Aorta (tissue), 5 donors: ENCODE measurements around the gene PHF1. TPM values are rescaled to one million over a fixed set of nuclear protein-coding genes. Genes with fewer than 3 reads are reported as not detected.

Source experiments
- ATAC-seq: fragments of 200-7000 bp; cut with Tn5 transposase; one replicate; pipeline ENCODE4 v1.9.1; 2022; ENCODE audit warnings: moderate library complexity; ENCODE audit not compliant: low FRiP score
- DNase-seq, 2 donors: peaks; one replicate each; pipeline ENCODE4 v3.0.0-alpha.2; 2020
- H3K27ac ChIP-seq, 2 donors: one replicate each; pipeline ENCODE4 v1.5.1; 2013; ENCODE audit warnings: low read length in 2 of 2, mild to moderate bottlenecking in 2 of 2, moderate library complexity in 2 of 2, control low read depth in 1 of 2, inconsistent platforms in 1 of 2, low read depth in 1 of 2
- H3K27me3 ChIP-seq, 2 donors: one replicate each; pipeline ENCODE4 v1.6.1; 2013; ENCODE audit warnings: control low read depth in 1 of 2, low read length in 1 of 2, mild to moderate bottlenecking in 1 of 2, moderate library complexity in 1 of 2; ENCODE audit not compliant: insufficient read depth in 2 of 2, control insufficient read depth in 1 of 2
- H3K36me3 ChIP-seq, 2 donors: one replicate each; pipeline ENCODE4 v1.6.1; 2013; ENCODE audit warnings: control low read depth in 1 of 2, low read length in 1 of 2, mild to moderate bottlenecking in 1 of 2; ENCODE audit not compliant: insufficient read depth in 2 of 2, control insufficient read depth in 1 of 2
- H3K4me1 ChIP-seq, 2 donors: one replicate each; pipeline ENCODE4 v1.6.1; 2013; ENCODE audit warnings: low read length in 2 of 2, control low read depth in 1 of 2, mild to moderate bottlenecking in 1 of 2, moderate library complexity in 1 of 2; ENCODE audit not compliant: insufficient read depth in 2 of 2, control insufficient read depth in 1 of 2
- H3K4me3 ChIP-seq, 2 donors: one replicate each; pipeline ENCODE4 v1.5.1; 2013; ENCODE audit warnings: low read length in 2 of 2, control low read depth in 1 of 2, mild to moderate bottlenecking in 1 of 2
- H3K9me3 ChIP-seq: one replicate; pipeline ENCODE4 v1.6.1; 2013; ENCODE audit warnings: mild to moderate bottlenecking, low read length; ENCODE audit not compliant: control insufficient read depth
- WGBS, 2 donors: extraction: QIAGEN DNeasy Blood & Tissue Kit; methylation state at CpG; one replicate each; pipeline ENCODE4 v1.1.7; 2013; 5-methylcytosine and 5-hydroxymethylcytosine counted together
- intact Hi-C, 2 donors: fragments of 100-400 bp; cut with DNase I; formaldehyde crosslinking; loops; one replicate each; pipeline versions ENCODE4 v1.14.2 to v1.15.0; 2022
- polyA plus RNA-seq, 2 donors: library from polyadenylated mRNA; stranded (reverse); fragments of 200-250 nt; gene quantifications; one replicate each; pipeline ENCODE4 v1.2.3, GENCODE V29; 2013
- total RNA-seq, 2 donors: library from RNA; stranded (reverse); fragmentation: NEBNext Ultra II Directional; extraction: Animal tissue kit (Norgen Biotek cat#: 25700); gene quantifications; one replicate each; pipeline ENCODE4 v1.2.1, GENCODE V29; 2021
- donor health status: healthy with polysubstance abuse.
- donor health status: Bipolar disorder and iron deficiency.
- donor health status: DM: no; HTN: no; CAD: no.
- donor health status: DM: no; HTN: no; CAD: no.
- donor health status: DM: yes; HTN: yes; CAD: no.

PHF1 gene
- total and polyA plus RNA-seq, 4 donors, result 49.8 to 218 (median 89.6) TPM

DNA sequence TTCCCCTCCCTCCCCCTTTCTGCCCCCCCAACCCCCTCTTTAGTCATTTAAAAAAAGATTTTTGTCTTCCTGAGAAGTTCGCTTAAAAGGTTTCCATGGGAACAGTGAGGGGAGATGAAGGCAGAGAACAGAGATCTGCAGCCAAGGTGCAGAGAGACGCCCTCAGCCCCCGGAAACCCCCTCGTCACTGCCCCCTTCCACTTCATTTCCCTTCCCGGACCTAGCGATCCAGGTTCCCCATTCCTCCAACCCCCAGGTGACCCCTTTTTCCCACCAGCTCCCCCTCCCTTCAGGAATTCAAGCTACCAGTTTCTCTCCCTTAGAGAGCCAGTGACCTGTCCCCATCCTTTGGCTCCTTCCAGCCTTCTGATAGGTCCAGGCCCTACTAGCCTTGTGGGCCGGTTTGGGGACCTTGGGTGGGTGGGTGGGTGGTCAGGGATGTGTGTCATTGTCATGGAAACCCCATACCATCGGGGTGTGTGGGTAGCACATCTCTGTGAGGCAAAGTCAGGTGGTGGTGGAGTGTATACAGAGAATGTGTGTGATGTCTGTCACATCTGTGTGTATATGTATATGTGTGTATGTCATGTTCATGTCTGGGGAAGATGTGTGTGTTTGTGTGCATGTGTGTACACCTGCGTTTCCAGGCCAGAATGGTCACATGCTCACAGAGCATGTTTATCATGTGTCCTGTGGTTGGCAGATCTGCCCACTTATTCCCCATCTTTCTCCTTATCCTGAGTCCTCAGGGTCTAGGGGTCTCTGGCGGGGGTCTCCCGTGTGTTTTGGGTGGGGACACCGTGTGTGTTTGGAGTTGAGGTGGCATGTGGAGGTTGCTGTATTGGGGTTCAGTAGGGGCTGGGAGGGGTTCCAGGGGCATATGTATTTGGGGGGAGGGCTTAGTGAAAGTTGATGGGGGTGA lies 16.0 kb downstream of the PHF1 start:
- no peak overlapping the region for H3K27ac ChIP-seq
- H3K4me3 ChIP-seq, result peak overlapping the region in 1 of 2 donors; percentile 42
- ATAC-seq (no peak), DNase-seq (peak in 1 of 2 donors; percentile 68)
- H3K36me3 ChIP-seq, result no peaks in the 10 kb centered on the region
- H3K27me3 ChIP-seq, result no peaks in the 10 kb centered on the region
- H3K9me3 ChIP-seq, result no peaks in the 10 kb centered on the region
- intact Hi-C loops, result loop anchor here in 1 of 2 donors (2.0 kb wide), 1 partner anchor 36 kb away; the partner anchor contains the start of gene KIFC1
- peaks cover 1 to 3% of the 10 kb centered on the region in 2 donors for H3K4me1 ChIP-seq
- 11 to 13% methylated on average over 12 of the region's 12 CpGs for WGBS, 2 donors

DNA sequence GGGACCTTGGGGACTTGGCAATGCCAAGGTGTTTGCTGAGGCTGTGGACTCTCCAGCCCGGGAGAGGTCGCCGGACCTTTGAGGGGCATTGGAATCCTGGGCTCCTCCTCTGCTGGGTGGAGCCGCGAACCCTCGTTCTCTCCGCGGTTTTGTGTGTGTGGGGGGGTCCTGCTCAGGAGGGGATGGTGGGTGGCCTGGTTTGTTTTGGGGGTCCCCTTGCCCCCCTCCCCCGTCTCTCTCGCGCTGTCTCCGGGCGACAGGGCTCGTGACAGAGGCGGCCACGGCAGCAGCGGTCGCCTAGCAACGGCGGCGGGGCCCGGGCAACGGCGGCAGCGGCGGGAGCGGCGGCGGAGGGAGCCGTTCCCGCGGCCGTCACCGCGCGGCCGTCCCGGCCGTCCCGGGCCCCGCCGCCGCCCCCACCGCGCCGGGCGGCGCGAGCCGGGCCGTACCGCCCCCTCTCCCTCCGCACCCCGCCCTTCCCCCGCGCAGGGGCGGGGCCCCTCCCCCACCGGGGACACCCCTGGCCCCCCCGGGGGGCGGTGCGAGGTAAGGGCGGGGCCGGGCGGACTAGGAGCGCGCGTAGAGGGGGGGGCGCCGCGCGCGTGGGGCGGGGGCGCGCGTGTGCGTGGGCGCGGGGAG lies 16.9 kb downstream of the PHF1 start:
- ATAC-seq (no peak), DNase-seq (peak; percentile 72 to 86)
- peaks cover 1 to 3% of the 10 kb centered on the region in 2 donors for H3K4me1 ChIP-seq
- no peaks in the 10 kb centered on the region for H3K9me3 ChIP-seq
- WGBS, 2 donors, result 1% methylated on average over 32 to 79 of the region's 79 CpGs
- no peaks in the 10 kb centered on the region for H3K36me3 ChIP-seq
- H3K27ac ChIP-seq, result no peak overlapping the region
- no peaks in the 10 kb centered on the region for H3K27me3 ChIP-seq
- H3K4me3 ChIP-seq, result peak overlapping the region; percentile 63 to 77
- intact Hi-C loops, result loop anchor here in 1 of 2 donors (2.0 kb wide), 1 partner anchor 37 kb away; the partner anchor contains the start of gene KIFC1

DNA sequence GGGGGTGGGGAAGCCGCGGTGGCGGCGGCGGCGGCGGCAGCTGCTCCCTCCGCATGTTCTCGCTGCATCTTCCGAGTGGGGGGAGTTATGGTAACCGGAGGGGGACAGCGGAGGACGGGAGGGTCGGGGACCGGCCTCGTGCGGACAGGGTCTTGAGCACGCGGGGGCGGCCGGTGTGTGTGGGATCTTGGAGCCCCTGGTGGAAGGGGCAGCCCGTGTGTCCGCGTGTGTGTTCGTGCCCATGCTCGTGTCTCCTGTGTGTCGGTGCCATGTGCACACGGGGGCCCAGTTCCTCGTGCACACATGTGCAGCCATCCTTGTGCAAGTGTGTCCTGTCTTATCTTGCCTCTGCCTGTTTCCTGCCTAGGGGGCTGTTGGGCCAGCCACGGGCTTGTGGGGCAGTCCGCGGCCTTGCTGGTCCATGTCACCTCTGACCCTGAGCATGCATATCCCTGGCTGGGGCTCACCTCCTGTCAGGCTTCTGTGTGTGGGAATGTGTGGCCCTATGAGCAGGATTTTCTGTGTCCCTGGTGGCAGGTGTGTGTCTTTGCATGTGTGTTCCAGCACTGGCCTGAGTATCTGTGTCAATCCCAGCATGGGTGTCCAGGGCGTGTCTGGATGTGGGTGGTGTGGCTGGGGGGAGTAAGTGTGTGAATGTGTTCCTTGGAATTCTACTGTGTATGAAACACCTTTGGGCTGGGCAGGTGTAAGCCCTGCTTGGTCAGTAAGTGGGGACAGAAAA lies 17.6 kb downstream of the PHF1 start:
- ATAC-seq, result no peak
- peak; percentile 52 to 82 for DNase-seq
- H3K4me3 ChIP-seq, result peak overlapping the region; percentile 63 to 77
- no peaks in the 10 kb centered on the region for H3K27me3 ChIP-seq
- H3K27ac ChIP-seq, result no peak overlapping the region
- H3K9me3 ChIP-seq, result no peaks in the 10 kb centered on the region
- intact Hi-C loops, result no loop called here
- H3K4me1 ChIP-seq, result peaks cover 1 to 3% of the 10 kb centered on the region in 2 donors
- 7 to 14% methylated on average over 16 to 33 of the region's 33 CpGs for WGBS, 2 donors
- no peaks in the 10 kb centered on the region for H3K36me3 ChIP-seq

DNA sequence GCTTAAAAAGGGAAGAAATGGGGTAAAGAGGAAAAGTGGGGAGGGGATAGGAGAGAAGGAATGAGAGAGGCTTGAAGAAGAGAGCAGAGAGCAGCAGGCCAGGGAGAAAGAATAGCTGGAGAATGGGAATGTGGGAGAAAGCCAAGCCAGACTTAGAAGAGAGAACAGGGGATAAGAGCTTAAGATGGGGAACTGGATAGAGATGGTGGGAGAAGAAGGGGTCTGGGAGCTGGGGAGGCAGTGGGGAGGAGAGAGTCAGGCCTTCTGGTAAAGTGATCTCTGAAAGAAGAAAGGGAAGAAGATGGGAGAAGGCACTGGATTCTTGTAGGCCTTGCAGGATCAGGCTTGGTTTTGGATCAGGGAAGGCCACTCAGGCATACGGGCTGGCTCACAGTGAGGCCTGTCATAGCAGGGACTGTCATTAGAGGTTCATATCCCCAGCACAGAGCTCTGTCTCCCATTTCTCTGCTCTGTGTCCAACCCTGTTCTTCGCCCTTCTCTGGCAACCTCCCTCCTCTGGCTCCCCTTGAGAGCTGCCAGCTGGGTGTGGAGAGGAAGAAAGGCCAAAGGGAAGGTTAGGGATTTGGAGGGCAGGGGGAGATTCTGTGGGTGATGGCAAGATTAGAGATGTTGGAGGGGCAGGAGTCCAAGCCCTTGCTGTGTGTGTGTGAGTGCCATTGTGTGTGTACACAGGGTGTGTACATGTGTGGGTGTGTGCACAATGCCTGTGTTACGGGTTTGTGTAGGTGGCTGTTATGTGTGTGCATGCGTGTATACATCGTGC lies 18.3 kb downstream of the PHF1 start:
- no peak for ATAC-seq
- no peak overlapping the region for H3K27ac ChIP-seq
- no peak overlapping the region for H3K4me3 ChIP-seq
- intact Hi-C loops, result no loop called here
- 47 to 66% methylated on average over 5 of the region's 5 CpGs for WGBS, 2 donors
- no peaks in the 10 kb centered on the region for H3K27me3 ChIP-seq
- no peaks in the 10 kb centered on the region for H3K9me3 ChIP-seq
- peak in 1 of 2 donors; percentile 58 for DNase-seq
- H3K36me3 ChIP-seq, result no peaks in the 10 kb centered on the region
- peaks cover 1 to 3% of the 10 kb centered on the region in 2 donors for H3K4me1 ChIP-seq

DNA sequence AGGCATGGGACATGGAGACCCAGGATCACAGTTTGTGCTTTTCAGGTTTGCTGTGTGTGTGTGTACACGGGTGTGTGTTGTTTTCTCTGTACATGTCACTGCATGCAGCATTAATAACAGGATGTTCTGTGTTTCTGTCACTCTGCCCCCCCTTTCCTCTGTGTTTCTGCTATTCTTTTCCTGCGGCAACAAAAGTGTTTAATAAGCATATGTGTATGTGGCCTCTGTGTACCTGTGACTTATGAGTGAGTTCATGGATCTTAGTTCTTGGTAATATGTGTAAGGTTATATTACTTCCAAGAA lies 18.9 kb downstream of the PHF1 start:
- Histone ChIP-seq H3K27me3 (no peaks in the 10 kb centered on the region), H3K4me1 (peaks cover 0 to 1% of the 10 kb centered on the region in 2 donors), H3K27ac (no peak overlapping the region), H3K9me3 (no peaks in the 10 kb centered on the region), H3K36me3 (no peaks in the 10 kb centered on the region), H3K4me3 (no peak overlapping the region)
- WGBS, 2 donors, result 58 to 62% methylated on average over 2 of the region's 2 CpGs
- ATAC-seq (no peak), DNase-seq (no peak)
- intact Hi-C loops, result no loop called here

DNA sequence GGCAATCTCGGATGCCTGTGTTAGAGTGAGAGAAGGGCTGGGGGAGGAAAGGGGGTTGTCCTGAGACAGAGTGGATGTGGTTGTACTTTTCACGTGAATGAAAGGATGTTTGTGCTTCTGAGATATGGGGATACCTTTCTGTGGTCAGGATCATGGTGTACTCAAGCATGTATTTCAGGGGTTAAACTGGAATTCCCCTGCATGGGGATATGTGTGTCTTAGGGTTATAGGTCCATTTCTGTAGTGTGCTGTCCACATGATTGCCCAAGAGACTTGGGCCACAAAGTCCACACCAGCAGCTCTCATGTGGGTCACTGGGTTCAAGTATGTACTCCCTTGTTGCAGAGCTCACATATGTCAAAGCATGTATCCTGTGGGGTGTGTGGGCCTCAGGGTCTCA lies 19.5 kb downstream of the PHF1 start:
- H3K4me3 ChIP-seq, result no peak overlapping the region
- H3K4me1 ChIP-seq, result no peaks in the 10 kb centered on the region
- 51 to 53% methylated on average over 2 of the region's 2 CpGs for WGBS, 2 donors
- peaks cover 0 to under 1% of the 10 kb centered on the region in 2 donors for H3K36me3 ChIP-seq
- no peak overlapping the region for H3K27ac ChIP-seq
- DNase-seq (peak in 1 of 2 donors; percentile 42), ATAC-seq (no peak)
- intact Hi-C loops, result no loop called here
- H3K27me3 ChIP-seq, result no peaks in the 10 kb centered on the region
- no peaks in the 10 kb centered on the region for H3K9me3 ChIP-seq

DNA sequence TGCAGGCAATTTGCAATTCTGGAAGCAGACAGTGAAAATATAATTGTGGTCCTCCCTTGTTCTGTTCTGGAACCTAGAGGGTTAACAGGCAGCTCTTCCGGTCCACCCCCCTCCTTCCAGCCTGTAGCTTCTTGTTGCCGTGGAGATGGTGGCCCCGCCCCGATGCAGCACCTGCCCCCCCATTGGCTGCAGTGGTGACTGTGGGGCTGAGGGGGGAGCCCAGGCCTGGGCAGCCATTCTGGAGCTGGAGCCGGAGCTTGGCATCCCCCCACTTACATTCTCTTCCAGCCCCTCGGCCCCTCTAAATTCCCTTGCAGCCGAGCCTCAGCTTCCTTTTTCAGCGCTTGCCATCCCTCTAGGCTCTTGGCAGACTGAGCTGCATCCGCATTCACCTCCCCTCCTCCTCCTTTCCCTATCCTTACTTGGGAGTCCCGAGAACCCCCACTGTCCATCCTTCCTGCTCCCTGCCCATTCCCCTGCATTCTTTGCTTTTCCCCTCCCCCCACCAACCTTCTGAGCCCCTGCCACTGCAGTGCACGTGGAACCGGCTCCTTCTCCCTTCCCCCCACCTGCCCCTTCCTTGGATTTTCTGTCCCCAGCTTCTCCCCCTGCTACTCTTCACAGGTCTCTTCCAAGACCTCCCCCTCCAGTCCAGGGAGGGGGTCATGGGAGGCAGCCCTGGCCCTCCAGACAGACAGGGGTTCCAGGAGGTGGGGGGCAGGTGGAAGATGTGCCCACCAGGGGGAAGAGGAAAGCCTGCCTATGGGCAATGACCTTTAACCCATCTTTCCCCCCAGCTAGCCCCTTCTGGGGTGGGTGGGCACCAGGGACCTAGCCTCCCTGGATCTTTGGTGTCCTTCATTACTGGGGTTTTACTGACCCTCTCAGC lies 20.4 kb downstream of the PHF1 start:
- no peaks in the 10 kb centered on the region for H3K9me3 ChIP-seq
- DNase-seq, result peak; percentile 43 to 89
- H3K4me3 ChIP-seq, result no peak overlapping the region
- no peak for ATAC-seq
- no peak overlapping the region for H3K27ac ChIP-seq
- 3 to 6% methylated on average over 10 to 12 of the region's 12 CpGs for WGBS, 2 donors
- H3K27me3 ChIP-seq, result no peaks in the 10 kb centered on the region
- H3K4me1 ChIP-seq, result no peaks in the 10 kb centered on the region
- peaks cover 0 to 4% of the 10 kb centered on the region in 2 donors for H3K36me3 ChIP-seq
- intact Hi-C loops, result no loop called here
